Activated CD4-positive, alpha-beta T cell treated with anti-CD3 and anti-CD28 coated beads, Interleukin-2, amount 50 U/mL, for 1 hour (primary cell): Measurements from ENCODE around the gene SPAG9.
"Not testable (repeated sequence)": the region's sequence is repeated elsewhere in the genome, so short reads cannot be mapped to it uniquely, and the experiment has no call there.

Source experiments
- DNase-seq: peaks from one replicate; pipeline ENCODE4 v3.0.0-alpha.2; 2020

Gene SPAG9

GRCh38 chr17:50952013-50952412 lies 168.7 kb downstream of the SPAG9 start:
- DNase-seq, result no peak

GRCh38 chr17:50949989-50950877 lies 170.4 kb downstream of the SPAG9 start:
- DNase-seq, result peak; percentile 63

- DNase-seq, result no peak
Measured at GRCh38 chr17:50949128-50949988, 171.3 kb downstream of the SPAG9 start.

- DNase-seq, result no peak
Measured at GRCh38 chr17:50948711-50949110, 172.0 kb downstream of the SPAG9 start.

GRCh38 chr17:50947782-50948543 lies 172.7 kb downstream of the SPAG9 start:
- DNase-seq, result no peak

- no peak for DNase-seq
Measured at GRCh38 chr17:50946891-50947781, 173.5 kb downstream of the SPAG9 start.

GRCh38 chr17:50946223-50946890 lies 174.3 kb downstream of the SPAG9 start:
- DNase-seq, result no peak

- no peak for DNase-seq
Measured at GRCh38 chr17:50945779-50946222, 174.9 kb downstream of the SPAG9 start.

GRCh38 chr17:50944902-50945720 lies 175.6 kb downstream of the SPAG9 start:
- no peak for DNase-seq

- peak; percentile 67 for DNase-seq
Measured at GRCh38 chr17:50944054-50944901, 176.4 kb downstream of the SPAG9 start.

GRCh38 chr17:50943575-50943933 lies 177.1 kb downstream of the SPAG9 start:
- DNase-seq, result no peak

- DNase-seq, result not testable (repeated sequence)
Measured at GRCh38 chr17:50941676-50942048, 179.0 kb downstream of the SPAG9 start.

GRCh38 chr17:50939795-50940684 lies 180.6 kb downstream of the SPAG9 start:
- no peak for DNase-seq

- no peak for DNase-seq
Measured at GRCh38 chr17:50939542-50939794, 181.2 kb downstream of the SPAG9 start.

- DNase-seq, result no peak
Measured at GRCh38 chr17:50938821-50939541, 181.7 kb downstream of the SPAG9 start.

- DNase-seq, result no peak
Measured at GRCh38 chr17:50935996-50936266, 184.7 kb downstream of the SPAG9 start.

- DNase-seq, result no peak
Measured at GRCh38 chr17:50935221-50935995, 185.3 kb downstream of the SPAG9 start.
